ENCODE data around the gene MYO3B. TPM values are rescaled to one million over a fixed set of nuclear protein-coding genes. Genes with fewer than 3 reads are reported as not detected.

The MYO3B gene
- total RNA-seq, 1 experiment from 2014 or later: 0.63 TPM

DNA sequence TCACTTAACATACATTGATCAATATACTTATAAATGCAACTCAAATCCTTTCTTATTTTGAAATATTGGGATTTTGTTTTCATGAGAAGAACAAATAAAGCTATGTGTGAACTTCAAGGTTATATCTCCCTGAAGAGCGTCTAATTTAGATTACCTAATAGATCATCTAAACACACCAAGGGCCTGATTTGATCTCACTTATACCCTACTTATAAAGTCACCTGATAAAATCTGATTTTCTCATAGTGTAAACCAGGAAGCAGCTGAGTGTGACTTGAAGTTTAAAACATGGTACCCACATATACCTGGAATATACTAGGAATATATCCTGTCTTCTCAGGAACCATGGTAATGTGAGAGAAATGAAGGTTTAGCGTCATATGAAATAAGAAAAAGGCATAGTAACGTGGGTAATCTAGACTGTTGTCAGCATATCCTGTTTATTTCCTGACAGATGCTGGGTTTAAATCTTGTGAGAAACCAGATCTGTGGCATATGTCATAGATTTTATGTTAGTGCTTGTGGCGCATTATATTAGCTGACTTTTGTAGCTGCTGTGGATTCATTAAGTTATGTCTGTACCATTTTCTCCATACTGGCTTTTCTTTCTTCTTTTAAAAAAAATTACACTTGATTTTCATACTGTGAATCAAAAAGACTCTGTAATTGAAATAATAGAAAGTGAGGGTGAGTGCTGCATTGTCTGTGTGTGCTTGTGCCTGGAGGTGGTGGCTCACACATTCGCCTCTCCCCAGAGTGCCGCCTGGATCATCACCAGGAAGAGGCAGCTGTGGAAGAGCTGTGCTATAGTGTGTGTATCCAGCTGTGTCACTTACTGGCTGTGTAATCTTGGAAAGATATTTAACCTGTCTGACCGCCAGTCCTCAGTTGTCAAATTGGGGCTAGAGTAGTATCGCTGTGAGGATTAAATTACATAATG lies 164.0 kb downstream of the MYO3B start:
- no CpG with 5 or more reads among the region's 8 CpGs for WGBS (ENCODE audit: extremely low coverage, insufficient read length, low lambda C conversion rate)
- Histone ChIP-seq H2BK20ac (ENCODE audit: low read depth, low read length, poor library complexity, severe bottlenecking) (no peak overlapping the region), H3K14ac (ENCODE audit: insufficient read depth, low read length) (no peak overlapping the region), H2BK15ac (ENCODE audit: low read depth, low read length) (no peak overlapping the region), H3K4ac (ENCODE audit: low read depth, low read length) (no peak overlapping the region), H3K4me2 (ENCODE audit: insufficient read depth, insufficient read length, low read length) (no peak overlapping the region), H3T11ph (ENCODE audit: low read length) (no peak overlapping the region), H2AFZ (ENCODE audit: low read length) (no peak overlapping the region), H4K20me1 (ENCODE audit: control insufficient read depth, insufficient read depth, insufficient read length) (no peaks in the 10 kb centered on the region), H2BK120ac (ENCODE audit: low read depth, low read length, poor library complexity, severe bottlenecking) (no peak overlapping the region), H3K9me3 (ENCODE audit: control insufficient read depth, low read depth, low read length) (no peaks in the 10 kb centered on the region), H3K27ac (ENCODE audit: insufficient read length, low read depth, low read length) (no peak overlapping the region), H2BK5ac (ENCODE audit: insufficient read length, low read length) (no peak overlapping the region), H4K8ac (replicated peaks; ENCODE audit: insufficient read length, low read depth, low read length) (no peak overlapping the region), H3K27me3 (ENCODE audit: insufficient read depth, low read length) (no peaks in the 10 kb centered on the region), H3K23me2 (ENCODE audit: insufficient read length, low read depth, low read length, poor library complexity, severe bottlenecking) (no peaks in the 10 kb centered on the region), H3K9ac (ENCODE audit: extremely low read depth, insufficient read length, low read length) (no peak overlapping the region), H3K56ac (ENCODE audit: insufficient read length, low read depth, low read length) (no peak overlapping the region), H2AK5ac (ENCODE audit: insufficient read length, low read length) (no peak overlapping the region), H2BK12ac (ENCODE audit: insufficient read length, low read depth, low read length) (no peak overlapping the region), H4K91ac (ENCODE audit: insufficient read length, low read depth, low read length) (no peak overlapping the region), H3K23ac (ENCODE audit: insufficient read length, low read depth, low read length) (no peak overlapping the region), H3K4me1 (ENCODE audit: insufficient read depth, low read length) (peaks cover 13% of the 10 kb centered on the region), H3K79me1 (ENCODE audit: insufficient read depth, low read depth, low read length, poor library complexity, severe bottlenecking) (no peaks in the 10 kb centered on the region), H3K79me2 (ENCODE audit: insufficient read depth, low read length) (no peaks in the 10 kb centered on the region), H3K18ac (ENCODE audit: insufficient read length, low read depth, low read length) (no peak overlapping the region), H4K5ac (ENCODE audit: insufficient read length, low read depth, low read length) (no peak overlapping the region)
- Mint-ChIP-seq H3K4me3 (no peak overlapping the region), H3K36me3 (ENCODE audit: insufficient read depth in 1 of 3, low read depth in 3 of 3) (no peaks in the 10 kb centered on the region), H3K4me1 (peaks cover 28 to 40% of the 10 kb centered on the region in 2 experiments), H3K9me3 (peaks cover 0 to under 1% of the 10 kb centered on the region in 2 experiments; a peak in 2 of 5 replicates), H3K27me3 (ENCODE audit: low read depth) (no peaks in the 10 kb centered on the region; the same call in 1 of the 2 replicates), H3K27ac (no peak overlapping the region)
- DNase-seq: no peak
- TF ChIP-seq, protein P1, sequence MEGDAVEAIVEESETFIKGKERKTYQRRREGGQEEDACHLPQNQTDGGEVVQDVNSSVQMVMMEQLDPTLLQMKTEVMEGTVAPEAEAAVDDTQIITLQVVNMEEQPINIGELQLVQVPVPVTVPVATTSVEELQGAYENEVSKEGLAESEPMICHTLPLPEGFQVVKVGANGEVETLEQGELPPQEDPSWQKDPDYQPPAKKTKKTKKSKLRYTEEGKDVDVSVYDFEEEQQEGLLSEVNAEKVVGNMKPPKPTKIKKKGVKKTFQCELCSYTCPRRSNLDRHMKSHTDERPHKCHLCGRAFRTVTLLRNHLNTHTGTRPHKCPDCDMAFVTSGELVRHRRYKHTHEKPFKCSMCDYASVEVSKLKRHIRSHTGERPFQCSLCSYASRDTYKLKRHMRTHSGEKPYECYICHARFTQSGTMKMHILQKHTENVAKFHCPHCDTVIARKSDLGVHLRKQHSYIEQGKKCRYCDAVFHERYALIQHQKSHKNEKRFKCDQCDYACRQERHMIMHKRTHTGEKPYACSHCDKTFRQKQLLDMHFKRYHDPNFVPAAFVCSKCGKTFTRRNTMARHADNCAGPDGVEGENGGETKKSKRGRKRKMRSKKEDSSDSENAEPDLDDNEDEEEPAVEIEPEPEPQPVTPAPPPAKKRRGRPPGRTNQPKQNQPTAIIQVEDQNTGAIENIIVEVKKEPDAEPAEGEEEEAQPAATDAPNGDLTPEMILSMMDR (conservative IDR thresholded peaks at IDR 0.05): no peak

Data from H9 (cell line).